GM12872 (cell line): ENCODE results near the gene TPP1.

Experiments used
- TF ChIP-seq, protein P1 (sequence below): IDR thresholded peaks from 3 replicates; pipeline ENCODE4 v1.5.1; 2011; ENCODE audit warnings: low read depth, mild to moderate bottlenecking, low read length, moderate library complexity; ENCODE audit not compliant: insufficient read depth

The TPP1 gene

GRCh38 chr11:6574816-6575715 lies 44.2 kb downstream of the TPP1 start:
- TF ChIP-seq, protein P1, sequence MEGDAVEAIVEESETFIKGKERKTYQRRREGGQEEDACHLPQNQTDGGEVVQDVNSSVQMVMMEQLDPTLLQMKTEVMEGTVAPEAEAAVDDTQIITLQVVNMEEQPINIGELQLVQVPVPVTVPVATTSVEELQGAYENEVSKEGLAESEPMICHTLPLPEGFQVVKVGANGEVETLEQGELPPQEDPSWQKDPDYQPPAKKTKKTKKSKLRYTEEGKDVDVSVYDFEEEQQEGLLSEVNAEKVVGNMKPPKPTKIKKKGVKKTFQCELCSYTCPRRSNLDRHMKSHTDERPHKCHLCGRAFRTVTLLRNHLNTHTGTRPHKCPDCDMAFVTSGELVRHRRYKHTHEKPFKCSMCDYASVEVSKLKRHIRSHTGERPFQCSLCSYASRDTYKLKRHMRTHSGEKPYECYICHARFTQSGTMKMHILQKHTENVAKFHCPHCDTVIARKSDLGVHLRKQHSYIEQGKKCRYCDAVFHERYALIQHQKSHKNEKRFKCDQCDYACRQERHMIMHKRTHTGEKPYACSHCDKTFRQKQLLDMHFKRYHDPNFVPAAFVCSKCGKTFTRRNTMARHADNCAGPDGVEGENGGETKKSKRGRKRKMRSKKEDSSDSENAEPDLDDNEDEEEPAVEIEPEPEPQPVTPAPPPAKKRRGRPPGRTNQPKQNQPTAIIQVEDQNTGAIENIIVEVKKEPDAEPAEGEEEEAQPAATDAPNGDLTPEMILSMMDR: no peak

GRCh38 chr11:6572215-6572614 lies 47.0 kb downstream of the TPP1 start:
- TF ChIP-seq, protein P1: no peak

DNA sequence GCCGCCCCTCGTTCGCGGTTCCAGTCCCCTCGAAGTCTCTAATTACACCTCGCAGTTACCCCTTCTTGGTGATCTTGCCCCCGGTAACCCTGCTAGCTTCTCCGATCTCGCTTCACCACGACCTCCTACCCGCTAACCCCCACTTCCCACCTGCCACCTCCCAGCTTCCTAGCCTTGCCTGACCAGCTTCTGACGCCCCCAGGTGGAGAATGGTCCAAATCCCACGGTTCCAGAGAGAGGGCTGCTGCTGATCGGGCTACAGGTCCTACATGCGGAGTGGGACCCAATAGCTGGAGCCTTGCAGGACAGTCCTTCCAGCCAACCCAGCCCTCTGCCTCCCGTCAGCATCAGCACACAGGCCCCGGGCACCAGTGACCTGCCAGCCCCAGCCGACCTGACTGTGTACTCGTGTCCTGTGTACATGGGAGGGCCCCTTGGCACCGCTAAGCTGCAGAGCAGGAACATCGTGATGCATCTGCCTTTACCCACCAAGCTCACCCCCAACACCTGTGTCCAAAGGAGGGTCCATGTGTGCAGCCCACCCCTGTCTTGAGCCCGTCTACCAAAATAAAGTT lies 47.7 kb downstream of the TPP1 start:
- TF ChIP-seq, protein P1: no peak

- TF ChIP-seq, protein P1: no peak
Measured at GRCh38 chr11:6570691-6571427, 48.4 kb downstream of the TPP1 start.

GRCh38 chr11:6569706-6570105 lies 49.5 kb downstream of the TPP1 start:
- TF ChIP-seq, protein P1: no peak

- TF ChIP-seq, protein P1: no peak; the same call in 2 of the 3 replicates
Measured at GRCh38 chr11:6568191-6568918, 50.9 kb downstream of the TPP1 start.
